Suppressor macrophage treated with lipopolysaccharide for 1 hour (primary cell): ENCODE measurements around the gene EEF1G.
"Not testable (repeated sequence)": the region's sequence is repeated elsewhere in the genome, so short reads cannot be mapped to it uniquely, and the experiment has no call there.

Experiments
- DNase-seq, 3 donors: peaks; one replicate each; pipeline ENCODE4 v3.0.0-alpha.2; 2020 to 2022

The EEF1G gene

GRCh38 chr11:62553080-62553838 is 20.4 kb downstream of the EEF1G start:
- peak; percentile 92 to 96 (median 92) for DNase-seq

DNA sequence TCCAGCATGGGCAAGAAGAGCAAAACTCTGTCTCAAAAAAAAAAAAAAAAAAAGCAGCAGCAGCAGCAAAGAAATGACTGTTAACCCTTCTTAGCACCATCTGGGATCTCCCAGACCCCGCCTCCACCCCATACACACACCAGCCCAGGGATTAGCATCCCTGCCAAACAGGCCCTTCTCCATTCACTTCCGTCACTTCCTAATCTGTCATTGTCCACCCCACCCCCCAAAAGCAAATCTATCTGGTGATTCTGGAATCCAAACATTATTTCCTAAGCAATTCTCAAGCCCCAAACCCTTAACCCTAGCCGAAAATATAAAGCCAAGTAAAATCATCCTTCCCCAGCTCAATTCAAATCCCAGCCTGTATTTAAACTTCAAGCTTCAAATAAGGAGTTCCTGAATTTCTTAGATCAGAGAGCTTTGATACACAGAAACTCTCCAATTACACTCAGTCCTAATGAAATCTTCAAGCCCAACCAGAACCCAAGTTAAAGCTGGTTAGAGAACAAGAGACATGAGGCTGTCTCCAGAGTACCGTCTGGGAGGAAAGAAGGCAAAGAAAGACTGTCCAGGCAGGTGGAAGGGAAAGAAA is 21.1 kb downstream of the EEF1G start:
- DNase-seq = peak in 2 of 3 donors; percentile 48 to 57

DNA sequence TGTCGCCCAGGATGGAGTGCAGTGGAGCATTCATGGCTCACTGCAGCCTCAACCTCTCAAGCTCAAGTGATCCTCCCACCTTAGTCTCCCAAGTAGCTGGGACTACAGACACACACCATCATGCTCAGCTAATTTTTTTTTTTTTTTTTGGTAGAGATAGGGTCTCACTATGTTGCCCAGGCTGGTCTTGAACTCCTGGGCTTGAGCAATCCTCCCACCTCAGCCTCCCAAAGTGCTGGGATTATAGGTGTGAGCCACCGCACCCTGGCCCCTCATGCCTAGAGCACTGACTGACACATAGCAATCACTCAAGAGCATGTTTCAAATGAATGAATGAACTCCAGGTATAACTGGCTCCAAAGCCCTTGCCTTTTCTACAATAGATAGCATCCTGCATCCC is 23.2 kb downstream of the EEF1G start:
- DNase-seq = not testable (repeated sequence)

- no peak for DNase-seq
Measured at GRCh38 chr11:62548545-62549335, 25.0 kb downstream of the EEF1G start.

GRCh38 chr11:62547691-62548281 is 25.9 kb downstream of the EEF1G start:
- DNase-seq = no peak

- DNase-seq = peak; percentile 30 to 43 (median 40)
Measured at GRCh38 chr11:62546929-62547625, 26.6 kb downstream of the EEF1G start.

DNA sequence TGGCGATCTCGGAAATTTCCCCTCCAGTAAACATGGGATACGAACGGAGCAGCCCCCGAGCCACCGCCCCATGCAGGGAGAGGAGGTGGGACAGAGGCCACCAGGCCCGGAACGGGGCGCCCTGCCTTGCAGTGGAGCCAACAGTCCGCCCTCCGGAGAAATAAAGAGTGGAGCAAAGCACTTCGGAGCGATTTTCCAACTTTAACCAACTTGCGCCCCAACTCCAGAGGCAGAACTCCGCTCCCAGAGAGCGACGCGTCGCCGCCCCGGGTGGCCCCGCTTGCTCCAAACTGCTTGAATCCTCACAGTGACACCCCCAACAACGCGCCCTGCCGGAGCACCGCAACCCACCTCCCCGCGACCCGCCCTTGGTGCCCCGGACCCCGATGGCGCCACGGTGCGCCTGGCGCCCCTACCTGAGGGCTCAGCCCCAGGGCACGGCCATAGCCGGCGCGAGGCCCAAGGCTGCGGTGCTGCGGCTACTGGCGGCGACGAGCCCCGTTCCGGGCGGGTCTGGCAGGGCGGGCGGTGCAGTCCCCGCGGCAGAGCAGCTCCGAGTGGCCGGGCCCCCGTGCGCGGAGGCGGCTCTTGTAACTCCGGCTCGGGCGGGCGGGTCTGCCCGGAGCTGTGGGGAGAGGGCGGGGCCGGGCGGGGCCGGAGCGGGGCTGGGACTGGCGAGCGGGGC is 27.3 kb downstream of the EEF1G start, which contains the start of gene AHNAK:
AHNAK (minus strand) TSS at position 563 of the 685 bp plus-strand sequence. CDS start 10,708 bp downstream, outside the sequence.
- DNase-seq = peak; percentile 84 to 95 (median 91)

GRCh38 chr11:62545437-62546243 is 28.1 kb downstream of the EEF1G start:
- DNase-seq = peak; percentile 92 to 97 (median 93)

GRCh38 chr11:62544581-62545436 is 28.9 kb downstream of the EEF1G start:
- DNase-seq = peak; percentile 69 to 80 (median 77)

DNA sequence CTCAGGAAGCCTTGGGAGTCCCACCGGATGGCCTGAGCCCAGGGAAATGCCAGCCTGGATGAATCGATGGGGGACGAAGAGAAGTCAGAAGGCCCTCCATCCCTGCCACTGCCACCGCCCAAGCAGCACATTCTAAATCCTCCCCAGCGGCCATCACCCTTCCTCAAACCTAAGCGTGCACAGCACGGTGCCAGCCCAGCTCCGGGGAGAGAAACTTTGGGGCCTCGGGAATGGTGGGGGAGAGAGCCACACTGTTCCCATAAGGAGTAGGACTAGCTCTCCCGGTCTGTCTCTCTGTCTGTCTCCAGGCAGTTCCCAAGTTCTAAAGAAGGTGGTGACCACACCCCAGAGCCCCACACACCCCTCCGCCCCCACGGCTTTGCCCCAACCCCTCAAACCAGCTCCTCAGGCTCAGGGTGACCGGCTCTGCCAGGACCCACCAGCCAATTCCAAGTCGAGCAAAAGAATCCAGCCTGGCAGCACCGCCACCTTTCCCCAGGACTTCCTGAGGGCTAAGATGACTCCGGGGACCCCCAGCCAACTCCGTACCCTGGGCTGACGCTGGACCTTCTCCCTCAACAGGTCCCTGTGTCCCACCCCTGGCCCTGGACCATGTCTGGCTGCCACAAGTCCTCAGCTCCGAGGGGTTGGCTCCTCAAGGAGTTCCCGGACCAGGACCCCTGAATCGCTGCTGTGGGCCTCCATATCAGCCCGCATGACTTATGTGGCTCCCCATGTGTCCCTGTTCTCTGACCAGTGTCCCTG is 29.8 kb downstream of the EEF1G start:
- peak in 1 of 3 donors; percentile 42 for DNase-seq

GRCh38 chr11:62542750-62543567 is 30.7 kb downstream of the EEF1G start:
- peak; percentile 87 to 91 (median 91) for DNase-seq

DNA sequence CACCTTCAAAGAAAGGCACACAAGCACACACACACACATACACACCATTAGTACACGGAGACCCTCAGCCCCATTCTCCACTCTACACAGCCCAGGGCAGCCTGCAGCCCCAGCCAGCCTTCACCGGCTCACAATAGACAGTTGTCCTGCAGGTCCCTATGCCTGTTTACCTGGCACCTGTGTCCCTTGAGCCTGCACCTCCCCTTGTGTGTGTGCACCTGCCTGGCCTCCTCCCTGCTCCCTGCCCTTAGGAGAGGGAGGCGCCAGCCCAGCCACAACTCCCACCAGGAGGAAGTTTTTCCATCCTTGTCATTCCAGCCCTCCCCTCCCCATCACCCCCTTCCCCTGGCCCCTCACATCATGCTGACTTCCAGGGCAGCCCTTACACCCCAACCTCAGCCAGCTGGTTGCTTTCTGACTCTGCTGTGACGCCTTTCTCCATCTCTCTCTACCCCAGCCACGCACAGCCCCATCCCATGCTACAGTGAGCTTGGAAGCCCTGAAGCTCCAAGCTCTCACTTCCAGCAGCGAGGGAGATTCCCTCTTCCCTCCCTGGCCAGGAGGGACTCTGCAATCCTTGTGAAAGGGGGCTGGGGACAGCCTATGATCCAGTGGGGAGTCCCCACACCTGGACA is 31.5 kb downstream of the EEF1G start:
- DNase-seq = no peak

GRCh38 chr11:62540804-62541701 is 32.6 kb downstream of the EEF1G start:
- peak; percentile 71 to 89 (median 80) for DNase-seq

- peak; percentile 77 to 88 (median 80) for DNase-seq
Measured at GRCh38 chr11:62539238-62539925, 34.3 kb downstream of the EEF1G start.

GRCh38 chr11:62538470-62539237 is 35.0 kb downstream of the EEF1G start:
- no peak for DNase-seq
